ENCODE data around the gene SLC25A15. TPM values are rescaled to one million over a fixed set of nuclear protein-coding genes. Genes with fewer than 3 reads are reported as not detected.

SLC25A15 gene
- polyA plus RNA-seq, 1 of the 3 experiments (the other 2 are of a cell fraction), result 15.2 TPM

DNA sequence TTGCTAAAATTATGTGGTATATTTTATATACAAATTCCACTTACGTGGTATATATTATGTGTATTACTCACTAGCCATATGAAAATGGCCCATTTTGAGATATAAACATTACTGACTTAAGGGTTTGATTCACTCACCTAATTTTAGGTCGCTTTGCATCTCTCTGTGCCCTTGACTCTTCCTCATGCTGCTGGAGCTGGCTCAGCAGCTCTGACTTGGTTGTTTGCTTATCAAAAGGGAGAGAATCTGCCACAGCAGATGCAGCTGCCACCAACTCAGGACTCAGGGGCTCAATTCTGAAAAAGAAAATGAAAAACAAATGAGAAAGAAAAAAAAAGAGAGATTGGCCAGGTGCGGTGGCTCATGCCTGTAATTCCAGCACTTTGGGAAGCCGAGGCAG, 30.6 kb upstream of the SLC25A15 start:
- DNase-seq, result no peak
- Histone ChIP-seq H4K20me1 (ENCODE audit: insufficient read depth) (no peaks in the 10 kb centered on the region), H3F3A (replicated peaks; ENCODE audit: insufficient read depth) (peaks cover 6% of the 10 kb centered on the region), H3K79me2 (ENCODE audit: insufficient read depth) (peaks cover 11% of the 10 kb centered on the region), H3K9me3 (no peaks in the 10 kb centered on the region; the same call in 1 of the 2 replicates), H3K4me3 (ENCODE audit: low read depth in 2 of 2, low read length in 1 of 2) (no peak overlapping the region), H3K36me3 (replicated peaks in 1 of 2; ENCODE audit: control insufficient read depth in 1 of 2, insufficient read depth in 2 of 2, low read length in 1 of 2) (peaks cover 28 to 55% of the 10 kb centered on the region in 2 experiments), H3K4me1 (ENCODE audit: control insufficient read depth in 1 of 2, insufficient read depth in 2 of 2, low read depth in 1 of 2, low read length in 1 of 2) (peaks cover 0 to 7% of the 10 kb centered on the region in 2 experiments; a peak in 1 of 4 replicates), H3K27me3 (ENCODE audit: insufficient read depth) (no peaks in the 10 kb centered on the region), H3K9ac (no peak overlapping the region), H2AFZ (ENCODE audit: low read depth) (no peak overlapping the region), H3K4me2 (no peak overlapping the region), H3K27ac (ENCODE audit: low read depth in 2 of 2, low read length in 1 of 2) (no peak overlapping the region), H3K9me2 (no peaks in the 10 kb centered on the region)
- TF ChIP-seq RFX5 (IDR thresholded peaks at IDR 0.05; ENCODE audit: low read length) (no peak), TEAD4 (IDR thresholded peaks at IDR 0.05; ENCODE audit: borderline replicate concordance, insufficient read depth) (no peak), FOXM1 (IDR thresholded peaks at IDR 0.05; ENCODE audit: low read depth) (no peak), YY1 (IDR thresholded peaks at IDR 0.05; ENCODE audit: low read depth) (no peak), MXI1 (IDR thresholded peaks at IDR 0.05; ENCODE audit: low read depth, low read length) (no peak), ELF1 (IDR thresholded peaks at IDR 0.05) (no peak), POLR2AphosphoS5 (IDR thresholded peaks at IDR 0.05; ENCODE audit: low read depth, low read length) (no peak), JUND (IDR thresholded peaks at IDR 0.05) (no peak), CHD2 (IDR thresholded peaks at IDR 0.05; ENCODE audit: low read length, partially characterized antibody) (no peak), FOSL2 (IDR thresholded peaks at IDR 0.05; ENCODE audit: borderline replicate concordance, low read depth) (no peak), RAD21 (IDR thresholded peaks at IDR 0.05; ENCODE audit: low read length) (no peak), EZH2phosphoT487 (IDR thresholded peaks at IDR 0.05; ENCODE audit: borderline replicate concordance, low read depth) (no peak), TAF1 (IDR thresholded peaks at IDR 0.05; ENCODE audit: borderline replicate concordance, low read depth, low read length) (no peak), NRF1 (IDR thresholded peaks at IDR 0.05; ENCODE audit: low read depth, low read length) (no peak), GATA2 (CRISPR knock-in tag; IDR thresholded peaks at IDR 0.05) (no peak)
- TF ChIP-seq, protein P1, sequence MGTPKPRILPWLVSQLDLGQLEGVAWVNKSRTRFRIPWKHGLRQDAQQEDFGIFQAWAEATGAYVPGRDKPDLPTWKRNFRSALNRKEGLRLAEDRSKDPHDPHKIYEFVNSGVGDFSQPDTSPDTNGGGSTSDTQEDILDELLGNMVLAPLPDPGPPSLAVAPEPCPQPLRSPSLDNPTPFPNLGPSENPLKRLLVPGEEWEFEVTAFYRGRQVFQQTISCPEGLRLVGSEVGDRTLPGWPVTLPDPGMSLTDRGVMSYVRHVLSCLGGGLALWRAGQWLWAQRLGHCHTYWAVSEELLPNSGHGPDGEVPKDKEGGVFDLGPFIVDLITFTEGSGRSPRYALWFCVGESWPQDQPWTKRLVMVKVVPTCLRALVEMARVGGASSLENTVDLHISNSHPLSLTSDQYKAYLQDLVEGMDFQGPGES (IDR thresholded peaks at IDR 0.05; ENCODE audit: low read depth, low read length), result no peak
- TF ChIP-seq, protein P2, sequence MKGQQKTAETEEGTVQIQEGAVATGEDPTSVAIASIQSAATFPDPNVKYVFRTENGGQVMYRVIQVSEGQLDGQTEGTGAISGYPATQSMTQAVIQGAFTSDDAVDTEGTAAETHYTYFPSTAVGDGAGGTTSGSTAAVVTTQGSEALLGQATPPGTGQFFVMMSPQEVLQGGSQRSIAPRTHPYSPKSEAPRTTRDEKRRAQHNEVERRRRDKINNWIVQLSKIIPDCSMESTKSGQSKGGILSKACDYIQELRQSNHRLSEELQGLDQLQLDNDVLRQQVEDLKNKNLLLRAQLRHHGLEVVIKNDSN (IDR thresholded peaks at IDR 0.05; ENCODE audit: borderline replicate concordance, low read depth), result no peak
- TF ChIP-seq, protein P3, sequence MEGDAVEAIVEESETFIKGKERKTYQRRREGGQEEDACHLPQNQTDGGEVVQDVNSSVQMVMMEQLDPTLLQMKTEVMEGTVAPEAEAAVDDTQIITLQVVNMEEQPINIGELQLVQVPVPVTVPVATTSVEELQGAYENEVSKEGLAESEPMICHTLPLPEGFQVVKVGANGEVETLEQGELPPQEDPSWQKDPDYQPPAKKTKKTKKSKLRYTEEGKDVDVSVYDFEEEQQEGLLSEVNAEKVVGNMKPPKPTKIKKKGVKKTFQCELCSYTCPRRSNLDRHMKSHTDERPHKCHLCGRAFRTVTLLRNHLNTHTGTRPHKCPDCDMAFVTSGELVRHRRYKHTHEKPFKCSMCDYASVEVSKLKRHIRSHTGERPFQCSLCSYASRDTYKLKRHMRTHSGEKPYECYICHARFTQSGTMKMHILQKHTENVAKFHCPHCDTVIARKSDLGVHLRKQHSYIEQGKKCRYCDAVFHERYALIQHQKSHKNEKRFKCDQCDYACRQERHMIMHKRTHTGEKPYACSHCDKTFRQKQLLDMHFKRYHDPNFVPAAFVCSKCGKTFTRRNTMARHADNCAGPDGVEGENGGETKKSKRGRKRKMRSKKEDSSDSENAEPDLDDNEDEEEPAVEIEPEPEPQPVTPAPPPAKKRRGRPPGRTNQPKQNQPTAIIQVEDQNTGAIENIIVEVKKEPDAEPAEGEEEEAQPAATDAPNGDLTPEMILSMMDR (IDR thresholded peaks at IDR 0.05), result no peak
- TF ChIP-seq, protein P4, sequence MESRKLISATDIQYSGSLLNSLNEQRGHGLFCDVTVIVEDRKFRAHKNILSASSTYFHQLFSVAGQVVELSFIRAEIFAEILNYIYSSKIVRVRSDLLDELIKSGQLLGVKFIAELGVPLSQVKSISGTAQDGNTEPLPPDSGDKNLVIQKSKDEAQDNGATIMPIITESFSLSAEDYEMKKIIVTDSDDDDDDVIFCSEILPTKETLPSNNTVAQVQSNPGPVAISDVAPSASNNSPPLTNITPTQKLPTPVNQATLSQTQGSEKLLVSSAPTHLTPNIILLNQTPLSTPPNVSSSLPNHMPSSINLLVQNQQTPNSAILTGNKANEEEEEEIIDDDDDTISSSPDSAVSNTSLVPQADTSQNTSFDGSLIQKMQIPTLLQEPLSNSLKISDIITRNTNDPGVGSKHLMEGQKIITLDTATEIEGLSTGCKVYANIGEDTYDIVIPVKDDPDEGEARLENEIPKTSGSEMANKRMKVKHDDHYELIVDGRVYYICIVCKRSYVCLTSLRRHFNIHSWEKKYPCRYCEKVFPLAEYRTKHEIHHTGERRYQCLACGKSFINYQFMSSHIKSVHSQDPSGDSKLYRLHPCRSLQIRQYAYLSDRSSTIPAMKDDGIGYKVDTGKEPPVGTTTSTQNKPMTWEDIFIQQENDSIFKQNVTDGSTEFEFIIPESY (IDR thresholded peaks at IDR 0.05; ENCODE audit: borderline replicate concordance, low read depth), result no peak
- TF ChIP-seq, protein P5, sequence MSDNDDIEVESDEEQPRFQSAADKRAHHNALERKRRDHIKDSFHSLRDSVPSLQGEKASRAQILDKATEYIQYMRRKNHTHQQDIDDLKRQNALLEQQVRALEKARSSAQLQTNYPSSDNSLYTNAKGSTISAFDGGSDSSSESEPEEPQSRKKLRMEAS (IDR thresholded peaks at IDR 0.05; ENCODE audit: low read depth), result no peak
- CTCF ChIA-PET, result no interaction called here
- POLR2A ChIA-PET, result no interaction called here
- 94% methylated on average over 4 of the region's 4 CpGs for WGBS (ENCODE audit: low lambda C conversion rate)

All from SK-N-SH (cell line).